Measurements from ENCODE around the gene CEP192.

GRCh38 chr18:13076886-13077285, 85.7 kb downstream of the CEP192 start:
- TF ChIP-seq EZH2phosphoT487 (IDR thresholded peaks at IDR 0.05) (no peak), CTCF (IDR thresholded peaks at IDR 0.05) (no peak)
